ENCODE data around the gene NFIB.

Gene NFIB

DNA sequence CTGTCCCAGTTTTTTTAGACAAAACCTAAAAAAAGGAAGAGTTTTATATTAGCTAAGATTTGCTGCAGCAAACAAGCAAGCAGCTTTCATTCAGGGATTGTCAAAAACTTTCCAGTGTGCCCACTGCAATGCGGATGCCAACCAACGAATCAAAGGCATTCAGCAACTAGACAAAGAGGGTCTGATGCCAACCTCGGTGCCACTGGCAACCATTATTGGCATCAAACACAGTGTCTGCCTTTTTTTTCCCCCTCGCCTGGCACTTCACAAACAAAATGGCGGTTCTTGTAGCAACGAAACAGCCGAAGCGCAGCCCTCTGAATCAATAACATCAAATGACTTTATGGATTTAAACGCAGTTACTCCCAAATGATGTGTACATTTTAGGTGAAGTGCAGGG lies 10.4 kb downstream of the NFIB start:
- no peak for DNase-seq

GRCh38 chr9:14303100-14303499 lies 10.8 kb downstream of the NFIB start:
- DNase-seq = no peak

- no peak for DNase-seq
Measured at GRCh38 chr9:14302405-14302804, 11.5 kb downstream of the NFIB start.

DNA sequence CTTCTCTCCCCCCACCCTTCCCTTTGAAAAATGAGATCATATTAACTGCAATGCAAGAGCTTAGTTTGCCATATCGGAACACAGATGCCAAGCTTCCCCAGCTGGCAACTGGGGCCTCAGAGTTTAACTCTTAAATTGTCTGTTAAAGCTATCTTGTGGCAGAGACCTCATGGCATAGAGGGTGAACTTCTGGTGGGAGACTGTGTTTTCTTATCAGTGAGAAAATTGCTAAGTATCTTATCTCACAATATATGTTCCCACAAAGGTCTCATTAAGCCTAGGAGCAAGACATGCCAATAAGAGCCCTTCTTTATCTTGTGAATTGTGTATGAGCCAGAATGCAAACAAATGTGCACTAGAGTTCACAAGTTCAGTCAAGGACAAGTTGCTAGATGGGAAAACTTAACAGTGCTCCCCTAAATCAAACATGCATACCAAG lies 12.3 kb downstream of the NFIB start:
- no peak for DNase-seq

DNA sequence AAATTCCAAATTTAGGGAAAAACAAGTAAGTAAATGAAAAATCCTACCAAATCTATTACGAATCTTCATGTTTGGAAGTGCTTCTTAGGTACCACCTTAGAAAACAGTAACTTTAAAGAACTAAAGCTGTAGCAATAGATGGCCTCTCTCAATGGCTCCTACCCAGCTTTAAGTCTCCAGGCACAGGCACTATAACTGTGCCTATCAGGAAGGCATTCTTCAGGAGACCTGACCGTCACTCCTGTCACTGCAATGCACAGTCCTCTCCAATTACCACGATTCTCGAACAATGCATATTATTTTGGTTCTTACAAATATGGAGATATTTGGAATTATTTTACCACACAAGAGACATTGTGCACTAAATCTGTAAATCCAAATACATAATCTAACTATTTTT lies 12.9 kb downstream of the NFIB start:
- DNase-seq = no peak

GRCh38 chr9:14300588-14300987 lies 13.4 kb downstream of the NFIB start:
- DNase-seq = no peak

DNA sequence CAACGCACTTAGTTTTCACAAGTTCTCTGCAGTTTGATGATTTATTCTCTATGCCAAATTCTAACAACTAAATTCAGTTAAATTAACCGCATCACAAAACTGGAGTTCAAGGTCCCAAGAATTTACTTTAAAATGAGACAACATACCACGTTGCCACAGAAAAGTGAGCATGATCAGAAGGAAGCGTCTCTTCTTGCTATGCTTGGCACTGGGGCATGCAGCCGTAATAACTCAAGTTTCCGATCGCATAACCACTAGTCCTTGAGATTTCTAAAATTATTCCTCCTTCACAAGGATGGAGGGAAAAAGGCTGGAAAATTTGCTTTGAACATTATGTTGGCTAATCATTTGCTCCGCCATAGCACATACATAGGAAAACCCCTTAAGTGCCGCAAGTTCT lies 13.9 kb downstream of the NFIB start:
- no peak for DNase-seq

DNA sequence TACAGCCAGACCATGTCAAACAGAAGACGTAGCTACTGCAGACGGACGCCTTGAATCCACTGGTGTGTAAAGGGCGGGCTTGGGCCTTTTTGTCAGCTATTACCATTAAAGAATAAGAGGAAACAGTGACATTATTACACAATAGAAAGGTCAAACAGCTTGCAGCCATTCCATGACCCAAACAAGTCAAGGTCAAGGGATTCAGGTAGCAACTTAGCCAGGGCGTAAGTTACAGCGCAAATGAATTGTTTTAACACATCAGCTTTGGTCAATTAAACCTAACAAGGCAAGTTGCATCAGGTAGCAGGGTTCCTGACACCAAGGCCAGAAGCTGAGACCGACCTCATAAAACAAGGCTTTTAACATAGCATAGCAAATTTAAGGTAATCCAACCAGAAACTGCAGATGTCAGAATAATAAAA lies 15.3 kb downstream of the NFIB start:
- no peak for DNase-seq

DNA sequence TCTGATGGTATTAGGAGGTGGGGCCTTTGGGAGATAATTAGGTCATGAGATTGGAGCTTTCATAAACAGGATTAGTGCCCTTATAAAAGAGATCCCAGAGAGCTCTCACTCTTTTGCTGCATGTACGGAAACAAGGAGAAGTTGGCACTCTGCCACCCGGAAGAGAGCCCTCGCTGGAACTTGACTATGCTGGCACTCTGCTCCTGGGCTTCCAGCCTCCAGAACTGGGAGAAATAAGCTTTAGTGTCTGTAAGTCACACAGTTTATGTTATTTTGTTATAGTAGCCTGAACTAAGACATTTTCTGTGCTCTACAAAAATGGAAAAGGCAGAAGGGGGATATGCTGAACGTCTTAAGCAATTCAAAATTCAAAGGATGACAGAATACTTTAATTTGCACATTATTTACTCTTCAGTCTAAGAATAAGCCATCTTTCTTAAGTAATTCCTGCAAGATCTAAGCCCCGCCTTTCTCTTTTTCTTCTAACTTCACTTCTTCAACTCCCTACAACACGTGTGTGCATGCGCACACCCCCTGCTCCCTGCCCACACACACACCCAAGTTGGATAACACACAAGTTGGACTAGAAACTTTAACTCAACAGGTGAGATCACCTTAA lies 17.3 kb downstream of the NFIB start:
- no peak for DNase-seq

- DNase-seq = no peak
Measured at GRCh38 chr9:14294659-14295058, 19.3 kb downstream of the NFIB start.

DNA sequence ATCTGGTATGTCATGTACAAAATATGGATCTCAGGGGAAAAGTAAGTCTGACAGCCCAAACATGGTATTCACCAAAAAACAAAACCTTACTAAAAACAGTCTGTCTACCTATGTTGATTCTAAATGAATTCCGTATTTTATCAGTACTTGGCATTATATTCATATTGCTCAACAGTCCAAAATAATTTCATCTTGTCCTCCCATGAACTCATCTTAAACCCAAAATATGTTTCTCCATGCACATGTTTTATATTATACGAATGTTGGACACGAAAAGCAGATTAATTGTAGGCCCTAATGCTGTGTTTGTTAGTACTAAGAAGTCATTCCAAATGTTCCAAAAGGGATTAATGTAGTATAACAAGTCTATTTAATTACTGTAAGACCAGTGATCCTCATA lies 20.1 kb downstream of the NFIB start:
- no peak for DNase-seq

DNA sequence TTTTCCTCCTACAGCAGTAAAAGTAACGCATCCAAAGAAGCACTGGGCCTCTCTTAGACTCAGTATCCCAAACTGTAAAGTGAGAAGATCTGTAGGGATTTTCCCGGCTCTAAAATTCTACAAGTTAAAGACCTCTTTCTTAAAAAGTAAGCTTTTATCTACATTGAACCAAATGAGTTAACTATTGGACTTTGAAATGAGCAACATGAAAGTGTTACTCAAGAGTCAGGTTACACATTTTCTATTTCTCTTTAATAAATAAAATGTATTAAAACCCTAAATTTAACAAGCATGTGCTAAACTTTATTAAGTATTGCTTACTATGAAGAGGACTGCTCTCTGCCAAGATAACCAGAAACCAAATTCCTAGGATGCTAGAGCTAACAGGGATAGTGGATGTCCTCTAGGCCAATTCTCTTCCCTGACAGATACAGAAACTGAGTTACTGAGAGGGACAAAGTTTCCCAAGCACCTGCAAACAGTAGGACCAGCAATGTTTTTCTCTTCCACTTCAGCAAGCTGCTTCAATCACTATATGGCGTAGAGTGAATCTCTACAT lies 21.7 kb downstream of the NFIB start:
- DNase-seq = no peak

- DNase-seq = no peak
Measured at GRCh38 chr9:14289916-14290315, 24.0 kb downstream of the NFIB start.

DNA sequence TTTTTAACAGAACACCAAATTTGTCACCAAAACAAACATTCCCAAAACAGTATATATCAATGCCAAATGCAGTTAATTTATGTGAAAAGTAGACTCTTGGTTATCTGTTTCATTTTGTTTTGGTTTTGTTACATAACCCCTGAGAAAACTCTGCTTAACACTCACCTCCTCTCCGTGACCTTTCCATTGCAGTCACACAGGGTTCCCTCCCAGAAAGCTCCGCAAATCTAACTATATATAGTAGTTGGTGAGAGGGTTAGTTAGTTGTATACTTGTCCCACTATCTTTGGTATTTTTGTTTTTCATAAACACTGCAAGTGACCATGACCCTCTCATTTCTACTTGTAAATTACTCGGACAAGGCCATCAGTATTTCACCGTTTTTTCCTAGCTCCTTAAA lies 25.5 kb downstream of the NFIB start:
- DNase-seq = no peak

DNA sequence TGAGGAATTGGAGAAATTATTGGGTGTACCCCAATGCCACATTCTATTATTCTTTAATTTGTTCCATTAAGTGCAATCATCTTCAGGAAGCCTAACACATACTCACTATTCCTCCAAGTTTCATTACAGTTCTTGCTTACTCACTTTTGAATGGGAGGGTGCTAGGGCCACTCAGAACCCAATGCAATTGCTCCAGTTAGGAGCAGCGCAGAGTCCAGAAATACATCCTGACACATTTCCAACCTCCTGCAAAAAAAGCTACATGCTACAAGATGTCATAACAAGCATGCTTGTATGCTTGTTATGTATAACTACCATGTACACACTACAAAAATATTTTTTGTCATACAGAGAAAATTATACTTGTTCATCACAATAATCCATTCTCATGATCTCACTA lies 27.8 kb downstream of the NFIB start:
- no peak for DNase-seq

DNA sequence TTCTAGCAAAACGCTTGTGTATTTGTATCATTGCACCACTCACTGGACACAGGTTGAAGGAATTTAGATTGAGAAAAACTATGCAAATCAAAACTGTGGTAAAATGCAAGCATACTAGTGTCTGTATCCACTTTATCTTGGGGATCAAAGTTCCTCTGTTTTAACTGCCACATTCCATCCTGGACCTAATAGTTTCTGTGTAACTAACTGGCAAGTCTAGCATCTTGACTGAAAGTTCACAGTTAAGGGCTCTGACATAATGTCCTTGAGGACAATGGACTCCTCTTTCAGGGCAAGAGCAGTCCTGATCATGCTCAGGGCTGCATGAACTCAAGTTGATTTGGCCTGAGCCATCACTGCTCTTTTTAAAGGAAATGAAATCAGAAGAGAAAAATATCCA lies 30.7 kb downstream of the NFIB start:
- no peak for DNase-seq

DNA sequence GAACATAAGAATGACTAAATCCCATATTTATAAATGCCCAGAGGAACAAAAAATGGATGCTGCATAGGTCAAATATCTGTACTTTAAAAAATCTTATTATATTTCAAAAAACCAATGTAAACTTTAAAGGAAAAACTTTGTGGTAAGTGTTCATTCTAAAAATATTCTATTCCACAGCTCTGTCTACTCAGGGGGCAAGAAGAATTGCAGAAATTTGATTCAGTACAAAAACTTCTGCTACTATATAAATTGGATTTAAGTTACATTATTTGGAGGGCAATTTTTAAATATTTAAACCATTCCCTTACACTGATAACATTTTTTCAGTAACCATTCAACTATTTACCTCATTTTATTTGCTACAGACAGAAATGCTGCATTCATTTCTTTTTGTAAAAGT lies 32.1 kb downstream of the NFIB start:
- no peak for DNase-seq

GRCh38 chr9:14281136-14281795 lies 32.7 kb downstream of the NFIB start:
- DNase-seq = no peak

- no peak for DNase-seq
Measured at GRCh38 chr9:14279671-14280070, 34.3 kb downstream of the NFIB start.

DNA sequence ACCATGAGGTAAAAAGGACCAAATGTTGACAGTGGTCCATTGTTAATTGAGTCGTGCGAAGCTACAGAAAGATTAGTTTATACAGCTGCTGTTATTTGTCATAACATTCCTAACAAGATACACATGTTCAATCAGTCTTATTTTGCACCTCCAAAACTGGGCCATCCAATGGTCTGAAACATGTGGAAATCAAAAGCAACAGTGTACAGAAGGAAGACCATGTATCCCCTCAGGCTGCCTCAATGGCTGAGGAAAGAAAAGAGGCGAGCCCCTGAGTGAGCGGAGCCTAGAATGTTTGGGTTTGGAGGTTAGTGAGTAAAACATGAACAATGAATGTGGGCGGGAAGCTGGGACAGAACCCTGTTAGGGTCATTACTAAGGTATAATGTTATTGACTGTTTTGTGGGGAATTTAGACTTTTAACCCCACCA lies 35.6 kb downstream of the NFIB start:
- no peak for DNase-seq

- no peak for DNase-seq
Measured at GRCh38 chr9:14277761-14278160, 36.2 kb downstream of the NFIB start.

- DNase-seq = no peak
Measured at GRCh38 chr9:14277244-14277643, 36.7 kb downstream of the NFIB start.

- DNase-seq = no peak
Measured at GRCh38 chr9:14275331-14275730, 38.6 kb downstream of the NFIB start.

GRCh38 chr9:14273696-14274121 lies 40.2 kb downstream of the NFIB start:
- DNase-seq = no peak

Measured in activated CD4-positive, alpha-beta T cell treated with anti-CD3 and anti-CD28 coated beads, Interleukin-2, amount 50 U/mL, for 48 hours (primary cell).